Right ventricle myocardium inferior (tissue), 1 donor: Measurements from ENCODE around the gene C20orf144. TPM values are rescaled to one million over a fixed set of nuclear protein-coding genes. Genes with fewer than 3 reads are reported as not detected.

Source experiments
- ATAC-seq: fragments of 200-7000 bp; cut with Tn5 transposase; one replicate; pipeline ENCODE4 v1.9.1; 2020; ENCODE audit warnings: mild to moderate bottlenecking, moderate library complexity
- DNase-seq: peaks from one replicate; pipeline ENCODE4 v3.0.0; 2021; ENCODE audit errors: missing footprints
- intact Hi-C: fragments of 100-400 bp; cut with DNase I; formaldehyde crosslinking; loops from one replicate; pipeline ENCODE4 v1.11.0; 2022
- total RNA-seq: library from RNA; stranded (reverse); fragmentation: NEBNext Ultra II Directional; extraction: Animal tissue kit (Norgen Biotek cat#: 25700); gene quantifications from one replicate; pipeline ENCODE4 v1.2.1, GENCODE V29; 2021
- donor health status: DM: no; HTN: yes; CAD: no; lungs with severe emphysema.

The C20orf144 gene
- total RNA-seq, 1 donor from 2014 or later, result not detected

DNA sequence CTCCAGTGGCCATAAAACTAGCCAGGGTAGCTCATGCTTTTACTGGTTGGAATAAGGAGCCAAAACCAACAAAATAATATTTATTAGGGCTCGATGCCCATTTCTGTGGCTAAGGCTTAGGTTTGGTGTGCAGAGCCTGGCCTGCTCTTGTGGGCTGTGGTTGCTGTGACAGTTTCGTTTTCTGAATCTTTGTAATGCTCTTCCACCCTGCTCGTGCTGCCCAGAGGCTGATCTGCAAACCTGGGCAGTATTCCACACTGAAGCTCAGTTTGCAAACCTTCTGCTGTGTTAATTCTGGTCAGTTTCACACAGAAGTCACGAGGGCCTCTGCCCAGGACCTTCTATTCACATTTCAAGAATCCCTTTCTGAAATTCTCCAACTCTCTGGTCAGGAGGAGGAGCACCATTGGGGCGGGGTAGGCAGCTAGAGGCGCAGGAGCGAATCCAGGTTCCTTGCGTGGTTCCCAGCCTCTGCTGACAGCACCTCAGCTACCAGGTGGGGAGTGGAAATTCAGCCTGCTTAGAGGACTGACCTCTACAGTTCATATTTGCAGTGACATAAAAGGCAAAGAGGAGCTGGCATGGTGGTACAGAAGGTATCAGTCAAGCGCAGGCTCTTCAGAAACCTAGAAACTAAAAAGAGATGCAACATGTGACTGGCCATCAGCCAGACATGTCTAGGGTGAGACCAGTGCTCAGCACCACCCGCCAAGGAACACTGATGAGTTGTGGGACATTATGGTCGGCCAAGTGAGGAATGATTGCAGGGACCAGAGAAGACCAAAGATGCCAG lies 14.3 kb upstream of the C20orf144 start:
- DNase-seq (no peak), ATAC-seq (peak; percentile 63)
- intact Hi-C loops, result no loop called here

DNA sequence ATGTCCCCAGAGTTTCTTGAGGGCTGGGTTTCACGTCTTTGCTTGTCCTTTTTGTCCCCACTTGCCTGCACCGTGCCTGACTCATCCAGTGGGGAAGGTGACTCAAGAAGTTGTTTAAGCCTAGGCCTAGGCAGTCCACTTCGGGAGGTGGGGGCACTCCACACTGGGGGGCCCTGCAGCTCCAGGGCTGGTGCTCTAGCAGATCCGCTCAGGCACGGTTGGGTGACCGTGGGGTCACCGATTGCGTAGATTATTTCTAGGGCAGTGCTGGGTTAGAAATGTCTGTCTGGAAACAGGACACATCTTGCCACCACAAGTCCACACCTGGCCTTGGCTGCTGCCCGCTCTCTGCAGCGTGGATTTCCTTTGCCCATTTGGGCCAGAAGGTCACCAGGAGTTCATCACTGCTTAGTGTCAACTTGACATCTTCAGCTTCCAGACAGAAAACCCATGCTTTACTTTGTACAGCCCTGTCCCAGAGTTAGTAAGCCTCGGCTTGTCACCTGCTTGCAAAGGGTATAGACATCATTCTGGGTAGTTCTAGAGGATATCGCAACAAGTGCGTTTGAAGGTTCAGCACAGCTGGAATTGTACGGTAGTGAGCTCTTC lies 13.6 kb upstream of the C20orf144 start:
- intact Hi-C loops, result no loop called here
- no peak for DNase-seq
- peak; percentile 13 for ATAC-seq

DNA sequence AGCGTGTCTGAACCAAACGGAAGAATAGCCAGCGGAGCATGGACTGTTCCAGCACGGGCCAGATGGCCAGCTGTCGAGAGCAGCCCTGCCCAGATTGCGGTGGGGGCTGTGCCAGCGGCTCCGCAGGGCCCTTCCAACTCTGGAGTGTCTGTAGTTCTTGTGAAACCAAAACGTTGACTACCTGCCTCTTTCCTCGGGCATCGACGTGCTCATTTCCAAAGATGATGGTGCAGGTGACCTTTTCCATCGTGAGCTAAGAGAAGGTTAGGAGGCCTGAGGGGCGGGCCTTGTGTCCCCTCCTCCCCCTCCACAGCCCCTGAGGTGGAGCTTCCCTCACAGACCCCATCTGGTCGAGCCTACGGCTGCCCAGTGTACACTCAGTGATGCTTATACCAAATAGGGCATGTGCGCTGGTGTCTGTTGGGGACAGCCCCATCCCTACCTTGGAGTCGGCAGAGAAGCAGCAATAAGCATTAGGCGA lies 12.9 kb upstream of the C20orf144 start:
- intact Hi-C loops, result no loop called here
- peak; percentile 82 for DNase-seq
- ATAC-seq, result peak; percentile 81

DNA sequence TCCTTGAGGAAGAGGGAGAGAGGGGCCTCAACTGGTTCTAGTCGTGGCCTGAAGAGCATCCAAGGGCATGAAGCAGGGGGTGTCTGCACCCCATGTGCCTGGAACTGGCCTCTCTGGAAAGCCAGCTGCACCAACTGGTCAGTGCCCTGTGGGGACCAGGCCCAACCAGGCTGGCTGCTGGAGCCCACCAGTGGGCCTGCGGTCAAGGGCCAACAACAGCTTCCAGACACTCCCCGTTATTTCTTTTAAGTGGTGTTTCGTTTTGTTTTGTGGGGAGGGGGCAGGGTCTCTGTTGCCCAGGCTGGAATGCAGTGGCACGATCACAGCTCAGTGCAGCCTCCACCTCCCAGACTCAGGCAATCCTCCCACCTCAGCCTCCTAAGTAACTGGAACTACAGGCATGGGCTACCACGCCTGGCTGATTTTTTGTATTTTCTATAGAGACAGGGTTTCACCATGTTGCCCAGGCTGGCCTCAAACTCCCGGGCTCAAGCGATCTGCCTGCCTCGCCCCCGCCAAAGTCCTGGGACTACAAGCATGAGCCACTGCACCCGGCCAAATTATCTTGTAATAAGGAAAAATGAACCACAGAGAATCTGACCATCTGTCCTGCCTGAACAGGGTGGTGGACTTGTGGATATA lies 11.9 kb upstream of the C20orf144 start:
- DNase-seq (no peak), ATAC-seq (no peak)
- intact Hi-C loops, result no loop called here

DNA sequence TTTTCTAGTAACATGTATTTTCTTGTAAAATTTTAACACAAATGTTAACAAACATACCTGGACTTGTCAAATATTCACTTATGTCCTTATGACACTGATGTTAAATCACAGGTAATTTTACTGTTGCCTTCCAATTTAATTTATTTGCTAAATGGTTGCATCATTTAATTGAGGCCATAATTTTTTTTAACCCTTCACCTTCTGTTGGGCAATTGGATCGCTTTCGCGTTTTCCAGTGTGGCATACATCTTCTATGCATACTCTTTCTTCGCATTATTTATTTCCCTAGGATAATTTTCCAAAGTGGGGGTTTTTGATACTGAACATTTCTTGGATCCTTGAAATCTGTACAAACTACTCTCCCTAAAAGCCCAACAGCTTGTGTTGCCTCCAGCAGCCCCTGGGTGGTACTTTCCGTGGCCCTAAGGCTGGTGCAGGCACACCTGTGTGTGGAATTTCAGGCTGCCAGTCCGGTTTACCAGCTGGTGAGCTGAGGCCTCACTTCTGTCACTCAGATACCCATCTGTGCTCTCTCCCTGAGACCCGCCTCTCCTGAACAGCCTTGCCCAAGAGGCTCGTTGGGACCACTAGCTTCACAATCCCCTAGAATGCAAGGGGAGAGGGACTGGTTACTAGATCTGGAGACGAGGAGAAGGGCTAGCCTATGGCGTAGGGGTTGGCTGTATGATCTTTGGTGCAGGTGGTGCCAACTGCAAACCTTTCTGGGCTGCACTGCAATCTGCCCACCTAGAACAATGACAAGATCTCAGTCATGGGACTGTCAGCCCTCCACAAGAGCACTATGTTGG lies 11.2 kb upstream of the C20orf144 start:
- DNase-seq (no peak), ATAC-seq (no peak)
- intact Hi-C loops, result no loop called here

DNA sequence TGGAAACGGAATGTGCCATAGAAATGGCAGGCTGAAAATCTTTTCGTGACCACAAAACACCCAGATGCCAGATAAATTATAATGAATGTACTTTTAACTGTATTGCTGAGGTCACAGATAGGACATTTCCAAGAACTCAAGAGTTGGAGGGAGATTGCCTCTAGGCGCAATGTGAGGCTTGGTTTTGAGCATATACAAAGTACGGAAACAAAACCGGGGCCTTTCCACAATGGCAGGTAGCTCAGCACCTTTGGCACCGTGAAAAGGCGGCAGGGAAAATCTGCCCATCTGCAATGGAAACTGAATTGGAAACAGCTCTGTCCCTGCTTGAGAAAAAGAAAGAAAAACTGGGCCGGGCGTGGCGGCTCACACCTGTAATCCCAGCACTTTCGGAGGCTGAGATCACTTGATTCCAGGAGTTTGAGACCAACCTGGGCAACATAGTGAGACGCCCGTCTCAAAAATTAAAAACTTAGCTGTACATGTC lies 10.5 kb upstream of the C20orf144 start:
- no peak for DNase-seq

DNA sequence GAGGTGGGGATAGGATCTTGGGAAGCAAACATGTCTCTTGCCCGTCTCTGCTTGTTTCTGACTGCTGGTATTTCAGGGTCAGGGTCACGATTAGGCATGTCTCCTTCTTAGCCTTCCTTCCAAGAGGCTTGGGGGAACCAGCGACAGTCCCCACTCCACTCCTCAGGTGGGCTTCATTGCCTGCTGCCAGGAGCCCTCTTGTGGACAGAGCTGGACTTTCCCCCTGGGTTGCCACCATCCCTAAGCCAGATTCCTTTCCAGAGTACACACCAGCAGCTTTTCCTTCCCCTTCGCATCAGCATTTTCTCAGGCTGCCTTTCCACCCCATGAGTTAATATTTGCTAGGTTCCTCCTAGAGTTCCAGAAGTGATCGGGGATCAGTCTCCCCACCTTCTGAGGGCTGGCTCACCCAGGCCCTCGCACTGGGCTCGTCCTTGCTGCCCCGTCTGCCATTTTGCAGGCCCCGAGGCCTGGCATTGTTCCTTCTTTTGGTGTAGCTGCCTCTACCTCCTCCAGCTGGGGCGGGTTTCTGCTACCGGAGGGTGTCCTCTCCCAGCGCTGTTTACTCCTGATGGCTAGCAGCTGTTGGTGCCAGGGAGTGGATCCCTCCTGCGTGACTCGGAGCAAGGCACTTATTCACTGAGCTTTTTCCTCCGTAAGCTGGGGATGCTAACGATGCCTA lies 8.8 kb upstream of the C20orf144 start:
- ATAC-seq (peak; percentile 52), DNase-seq (peak; percentile 67)
- intact Hi-C loops, result loop anchor here (2.0 kb wide), 1 partner anchor 197 kb away; no protein-coding TSS in a partner anchor

More for the DNA sequence above, 10.5 kb upstream of the C20orf144 start:
- intact Hi-C loops, result loop anchor here (2.0 kb wide), 1 partner anchor 195 kb away; no protein-coding TSS in a partner anchor
- no peak for ATAC-seq

DNA sequence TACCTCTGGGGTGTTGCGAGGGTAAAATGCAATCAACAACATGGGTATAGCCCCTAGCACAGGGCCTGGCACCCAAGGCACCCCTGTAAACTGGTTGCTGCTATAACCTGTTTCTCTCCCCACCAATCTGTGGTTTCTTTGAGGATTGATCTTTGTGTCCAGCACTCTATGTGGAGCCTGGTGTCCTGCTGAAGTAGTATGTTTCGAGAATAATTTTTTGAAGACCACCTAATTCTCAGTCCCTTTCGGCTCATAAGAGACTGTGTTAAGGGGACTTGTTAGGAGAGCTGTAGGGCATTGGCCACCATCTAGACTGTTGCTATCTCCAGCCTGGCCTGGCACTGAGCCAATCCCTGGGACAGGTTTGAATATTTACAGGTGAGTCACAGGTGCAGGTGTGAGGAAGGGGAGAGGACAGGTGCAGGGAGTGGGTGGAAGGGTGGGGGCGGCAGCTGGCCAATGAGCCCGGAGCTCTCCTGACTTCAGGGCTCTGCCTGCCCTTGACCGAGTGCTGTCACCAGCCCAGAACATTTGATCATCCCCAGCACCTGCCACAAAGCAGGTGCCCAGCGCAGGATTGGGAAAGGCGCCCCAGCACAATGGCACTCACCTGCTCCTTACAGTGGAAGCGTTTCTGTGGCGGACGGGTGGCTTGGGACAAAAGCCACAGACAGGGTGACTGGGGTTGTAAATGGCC lies 8.1 kb upstream of the C20orf144 start:
- intact Hi-C loops, result loop anchor here (2.0 kb wide), 1 partner anchor 197 kb away; no protein-coding TSS in a partner anchor
- ATAC-seq, result peak; percentile 6
- peak; percentile 28 for DNase-seq

DNA sequence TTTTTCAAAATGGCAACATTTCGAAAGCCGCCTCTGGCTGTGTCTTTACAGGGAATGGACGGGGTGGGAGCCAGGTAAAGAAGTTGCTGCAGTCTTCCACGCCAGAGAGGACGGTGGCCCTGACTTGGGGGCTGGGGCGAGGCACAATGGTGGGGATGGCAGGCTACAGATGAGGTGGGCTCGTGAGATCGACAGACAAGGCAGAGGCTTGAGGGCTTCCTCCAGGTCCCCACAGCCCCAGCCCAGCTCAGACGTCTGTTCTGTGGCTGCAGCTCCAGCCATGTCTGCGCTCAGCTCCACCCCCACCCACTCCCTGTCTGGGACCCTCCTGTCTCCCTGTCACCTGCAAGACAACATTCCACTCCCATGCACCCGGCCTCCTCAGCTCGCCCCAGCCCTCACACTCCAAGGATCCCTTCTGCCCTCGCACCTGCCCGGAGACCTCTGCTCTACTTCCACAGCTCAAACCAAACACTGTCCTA lies 7.4 kb upstream of the C20orf144 start:
- DNase-seq (peak; percentile 53), ATAC-seq (no peak)
- intact Hi-C loops, result no loop called here

DNA sequence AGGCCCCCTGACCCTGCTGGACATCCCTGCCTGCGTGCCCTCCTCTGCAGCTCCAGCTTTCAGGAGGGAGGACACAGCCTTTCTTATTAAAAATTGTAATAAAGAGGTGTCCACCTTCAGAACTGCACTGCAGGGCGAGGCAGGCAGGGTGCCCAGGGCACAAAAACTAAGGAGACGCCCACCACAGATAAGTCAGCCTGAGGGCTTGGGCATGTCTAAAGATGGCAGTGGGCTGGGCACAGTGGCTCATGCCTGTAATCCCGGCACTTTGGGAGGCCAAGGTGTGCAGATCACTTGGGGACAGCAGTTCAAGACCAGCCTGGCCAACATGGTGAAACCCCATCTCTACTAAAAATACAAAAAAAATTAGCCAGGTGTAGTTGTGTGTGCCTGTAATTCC lies 7.0 kb upstream of the C20orf144 start:
- DNase-seq (peak; percentile 13), ATAC-seq (no peak)
- intact Hi-C loops, result no loop called here

DNA sequence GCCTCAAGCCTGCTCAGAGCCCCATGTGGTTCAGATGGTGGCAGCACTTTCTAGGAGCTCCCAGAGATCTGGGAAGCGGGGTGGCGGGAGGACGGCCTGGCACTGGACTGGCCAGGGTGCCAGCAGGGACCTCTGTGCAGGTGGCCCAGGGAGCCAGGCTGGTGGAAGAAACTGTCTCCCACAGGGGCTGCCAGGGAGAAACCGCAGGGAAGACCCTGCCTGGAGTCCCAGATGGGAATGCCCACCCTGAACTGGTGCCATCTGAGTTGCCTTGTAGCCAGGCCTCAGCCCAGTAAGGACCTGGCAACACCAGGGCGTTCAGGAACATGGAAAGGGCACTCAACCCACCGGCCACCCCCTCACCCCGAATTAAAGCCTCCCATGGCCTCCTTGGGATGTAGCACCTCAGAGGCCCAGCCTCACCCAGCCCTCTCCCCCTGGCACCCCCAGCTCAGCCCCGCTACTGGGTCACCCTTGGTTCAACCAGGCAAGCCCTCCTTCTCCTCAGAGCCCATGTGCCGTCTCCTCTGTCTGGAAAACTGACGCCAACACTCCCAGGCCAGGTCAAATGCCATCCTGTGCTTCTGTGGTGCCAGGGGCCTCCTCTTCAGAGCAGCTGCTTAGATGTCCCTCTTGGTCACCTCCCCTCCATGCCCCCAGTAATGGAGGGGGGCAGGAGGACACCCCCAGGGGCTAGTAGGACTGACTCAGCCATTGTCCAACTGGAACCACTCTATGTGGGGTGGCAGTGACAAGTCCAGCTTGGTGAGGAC lies 5.9 kb upstream of the C20orf144 start:
- intact Hi-C loops, result no loop called here
- peak; percentile 20 for DNase-seq
- ATAC-seq, result no peak

DNA sequence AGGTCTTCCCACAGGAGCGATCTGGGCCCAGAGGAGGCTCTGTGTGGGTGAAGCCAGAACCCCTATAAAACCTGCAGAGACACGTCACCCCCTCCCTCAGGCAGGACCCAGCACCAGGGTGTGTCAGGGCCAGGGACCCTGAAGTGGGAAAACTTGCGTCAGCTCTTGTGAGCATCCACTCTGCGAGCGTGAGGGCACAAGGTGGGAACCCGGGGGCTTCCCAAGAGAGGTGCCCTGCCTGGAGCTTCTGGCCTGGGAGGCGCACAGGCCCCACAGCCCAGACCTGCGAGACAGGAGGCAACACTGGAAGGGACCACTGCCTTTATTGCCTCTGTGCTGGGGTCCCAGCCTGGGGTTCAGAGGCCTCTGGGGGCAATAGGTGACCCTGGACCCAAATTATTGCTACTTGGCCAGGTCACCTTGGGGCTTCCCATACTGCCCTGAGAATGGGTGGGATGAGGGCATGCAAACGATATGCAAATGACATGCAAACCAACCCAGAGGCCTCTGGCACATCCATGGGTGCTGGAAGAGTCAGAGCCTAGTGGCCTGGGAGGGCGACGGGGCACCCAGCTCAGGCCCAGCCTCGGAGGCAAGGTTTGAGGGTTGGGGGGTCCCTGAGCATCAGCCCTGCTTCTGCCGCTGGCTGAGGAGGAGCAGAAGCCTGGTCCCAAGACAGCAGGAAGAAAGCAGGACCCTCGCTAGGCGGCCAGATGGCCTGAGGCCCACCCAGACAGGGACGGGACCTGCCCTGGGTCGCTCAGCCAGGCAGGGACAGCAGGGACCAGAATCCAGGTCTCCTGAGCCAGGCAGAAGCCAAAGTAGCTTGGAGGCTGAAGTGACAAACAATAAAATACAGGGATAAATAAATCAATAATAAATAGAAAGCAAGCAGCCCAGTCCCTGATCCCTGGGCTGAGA lies 5.1 kb upstream of the C20orf144 start:
- no peak for ATAC-seq
- intact Hi-C loops, result no loop called here
- peak; percentile 39 for DNase-seq

DNA sequence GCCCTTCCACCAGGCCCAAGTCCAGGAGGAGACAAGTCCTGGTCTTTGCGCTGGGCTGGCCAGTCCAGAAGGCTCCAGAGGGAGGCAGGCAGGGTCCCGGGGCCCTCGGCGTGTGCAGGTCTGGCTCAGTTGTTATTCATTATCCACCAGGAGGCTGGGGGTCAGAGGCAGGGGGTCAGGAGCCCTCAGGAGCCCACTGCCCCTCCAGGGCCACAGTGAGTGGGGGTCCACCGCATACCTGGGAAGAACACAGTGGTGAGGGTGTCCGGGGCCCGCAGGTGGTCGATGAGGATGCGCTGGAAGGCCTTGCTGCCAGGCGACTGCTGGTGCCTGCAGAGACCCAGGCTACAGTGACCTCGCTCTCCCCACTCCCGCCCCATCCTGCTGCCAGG lies 4.4 kb upstream of the C20orf144 start:
- no peak for ATAC-seq
- intact Hi-C loops, result no loop called here
- peak; percentile 65 for DNase-seq

DNA sequence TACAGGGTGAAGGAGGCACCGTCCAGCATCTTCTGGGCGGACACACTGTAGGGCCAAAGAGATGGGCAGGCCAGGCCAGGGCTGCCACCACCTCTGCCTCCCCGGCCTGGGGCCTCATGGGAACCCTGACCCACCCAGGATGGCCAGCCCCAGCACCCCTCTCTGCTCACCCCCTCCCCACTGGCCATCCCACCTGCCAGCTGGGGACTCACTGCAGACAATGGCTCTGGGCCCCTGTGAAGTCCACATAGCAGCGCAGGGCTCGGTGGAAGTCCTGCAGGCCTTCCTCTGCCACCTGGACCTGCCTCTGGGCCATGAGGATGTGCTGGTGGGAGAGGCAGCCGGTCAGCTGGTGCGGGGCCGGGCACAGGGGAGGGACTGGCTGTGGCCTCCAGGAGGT lies 3.6 kb upstream of the C20orf144 start:
- intact Hi-C loops, result no loop called here
- ATAC-seq (no peak), DNase-seq (peak; percentile 26)

DNA sequence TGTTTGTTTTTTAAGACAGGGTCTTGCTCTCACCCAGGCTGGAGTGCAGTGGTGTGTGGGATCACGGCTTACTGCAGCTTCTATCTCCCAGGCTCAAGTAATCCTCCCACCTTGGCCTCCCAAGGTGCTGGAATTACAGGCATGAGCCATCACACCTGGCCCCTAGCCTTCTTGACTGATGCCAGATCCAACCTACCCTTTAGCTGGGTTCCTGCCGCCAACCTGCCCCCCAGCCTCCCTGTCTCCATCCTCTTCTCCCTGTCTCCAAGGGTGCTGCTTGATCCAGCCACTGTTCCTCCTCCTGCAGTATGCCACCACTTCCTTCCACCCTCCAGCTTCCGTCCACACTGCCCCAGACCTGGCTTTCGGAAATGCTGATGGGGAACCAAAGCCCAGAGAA lies 3.2 kb upstream of the C20orf144 start:
- no peak for DNase-seq
- no peak for ATAC-seq
- intact Hi-C loops, result no loop called here
